Measurements from ENCODE around the gene PHC2. TPM values are rescaled to one million over a fixed set of nuclear protein-coding genes. Genes with fewer than 3 reads are reported as not detected.

PHC2 gene
- total and polyA plus RNA-seq, 9 of the 15 experiments (the other 6 are each of a cell fraction or from before 2014, with no cell fraction given): 3.1 to 67.6 (median 34.6) TPM

GRCh38 chr1:33361532-33362235 lies 69.2 kb downstream of the PHC2 start:
- in situ Hi-C loops (cut with MboI) (no loop called here), intact Hi-C loops (cut with micrococcal nuclease) (loop anchor here (10.0 kb wide), 1 partner anchor 227 kb away; no protein-coding TSS in a partner anchor)
- H3K27me3 ChIP-seq (ENCODE audit: control insufficient read depth in 2 of 2, insufficient read depth in 2 of 2, low read length in 2 of 2): no peaks in the 10 kb centered on the region
- ATAC-seq (peak; percentile 89), FAIRE-seq (peak; percentile 85), DNase-seq (ENCODE audit: extremely low read depth in 1 of 4, low spot score in 3 of 4) (peak in 2 of 4 experiments; percentile 68 to 78)
- H3K4me2 ChIP-seq (ENCODE audit: insufficient read depth, low read length): no peak overlapping the region
- ChIA-PET POLR2A (interaction anchor here (0.8 to 2.2 kb wide), 4 partner anchors 10 to 23 kb away, joined by 3 to 6 read pairs (median 4); no protein-coding TSS in a partner anchor), CTCF (ENCODE audit: low intra/inter-chr PET ratio) (interaction anchor here (0.5 kb wide), 1 partner anchor 223 kb away, joined by 3 read pairs; no protein-coding TSS in a partner anchor)
- whole genome bisulfite sequencing (ENCODE audit: insufficient coverage, low coverage, missing lambda C conversion rate): 15% methylated on average over 11 of the region's 11 CpGs
- H4K20me1 ChIP-seq (replicated peaks; ENCODE audit: control insufficient read depth, insufficient read depth, low read length): peaks cover 14% of the 10 kb centered on the region
- H3K79me2 ChIP-seq (ENCODE audit: control insufficient read depth, insufficient read depth, low read length): no peaks in the 10 kb centered on the region
- no peak overlapping the region for H3K9ac ChIP-seq (ENCODE audit: insufficient read depth in 1 of 2, low read depth in 2 of 2, low read length in 2 of 2)
- no peak overlapping the region for H3K27ac ChIP-seq (ENCODE audit: extremely low read depth, low read depth, low read length)
- no TSS peak for BruUV-seq (replicated peaks)
- no peak overlapping the region for H2AFZ ChIP-seq (ENCODE audit: low read depth, low read length)
- peaks cover 0 to 19% of the 10 kb centered on the region in 2 experiments; a peak in 4 of 5 replicates for H3K4me1 ChIP-seq (replicated peaks in 1 of 2; ENCODE audit: control insufficient read depth in 2 of 2, insufficient read depth in 2 of 2, low read length in 2 of 2)
- H3K4me3 ChIP-seq: no peak overlapping the region
- no peaks in the 10 kb centered on the region for H3K9me1 ChIP-seq (ENCODE audit: control insufficient read depth, insufficient read depth, low read length)
- no peaks in the 10 kb centered on the region for H3K36me3 ChIP-seq (ENCODE audit: control insufficient read depth, insufficient read depth, low read length)
- H3K9me3 ChIP-seq (replicated peaks; ENCODE audit: control insufficient read depth, insufficient read depth, low read depth, low read length): no peaks in the 10 kb centered on the region
- 0 out of 4 replicates have a peak, but pooled peaks of 1 of the 2 experiments have one; percentile 53 for TF ChIP-seq ZNF639 (CRISPR knock-in tag; conservative IDR thresholded peaks at IDR 0.05 in 1 of 2, IDR thresholded peaks at IDR 0.05 in 1 of 2)
- no peak for TF ChIP-seq MAX (CRISPR knock-in tag; IDR thresholded peaks at IDR 0.05)
- no peak for TF ChIP-seq ZBTB9 (CRISPR knock-in tag; IDR thresholded peaks at IDR 0.05)
- TF ChIP-seq SMAD1 (IDR thresholded peaks at IDR 0.05; ENCODE audit: low read depth, low read length, partially characterized antibody): no peak
- no peak for TF ChIP-seq ZHX1 (conservative IDR thresholded peaks at IDR 0.05; ENCODE audit: low read length)
- no peak for TF ChIP-seq U2AF1 (optimal IDR thresholded peaks at IDR 0.05; ENCODE audit: low read depth, low read length)
- no peak for TF ChIP-seq POU5F1 (IDR thresholded peaks at IDR 0.05; ENCODE audit: borderline replicate concordance, low read depth, low read length, partially characterized antibody)
- TF ChIP-seq ZNF175 (CRISPR knock-in tag; IDR thresholded peaks at IDR 0.05; ENCODE audit: low read depth): peak; percentile 39; the same call in 1 of the 2 replicates
- TF ChIP-seq ZNF830 (CRISPR knock-in tag; IDR thresholded peaks at IDR 0.05): no peak
- TF ChIP-seq CTCFL (IDR thresholded peaks at IDR 0.05; ENCODE audit: borderline replicate concordance, insufficient read depth, low read depth, low read length, poor library complexity, severe bottlenecking): no peak

Data from K562 (cell line).